GOT3 (cell line): Measurements from ENCODE around the gene FBXL12.
"Not testable (repeated sequence)": the region's sequence is repeated elsewhere in the genome, so short reads cannot be mapped to it uniquely, and the experiment has no call there.

Experiments used
- DNase-seq: peaks from one replicate; lab custom pipeline; 2025; ENCODE audit warnings: mixed read lengths; lab: John Stamatoyannopoulos, UW

FBXL12 gene

DNA sequence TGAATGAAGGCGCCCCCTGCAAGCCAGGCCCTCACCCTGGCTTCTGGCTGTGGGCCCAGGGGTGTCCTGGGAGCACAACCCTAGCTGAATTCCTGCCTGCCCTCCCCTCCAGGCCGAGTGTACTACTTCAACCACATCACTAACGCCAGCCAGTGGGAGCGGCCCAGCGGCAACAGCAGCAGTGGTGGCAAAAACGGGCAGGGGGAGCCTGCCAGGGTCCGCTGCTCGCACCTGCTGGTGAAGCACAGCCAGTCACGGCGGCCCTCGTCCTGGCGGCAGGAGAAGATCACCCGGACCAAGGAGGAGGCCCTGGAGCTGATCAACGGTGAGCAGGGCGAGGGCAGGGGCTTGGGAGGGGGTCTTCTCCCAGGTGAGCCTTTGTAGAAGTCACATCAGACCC, 19.4 kb upstream of the FBXL12 start:
- no peak for DNase-seq

DNA sequence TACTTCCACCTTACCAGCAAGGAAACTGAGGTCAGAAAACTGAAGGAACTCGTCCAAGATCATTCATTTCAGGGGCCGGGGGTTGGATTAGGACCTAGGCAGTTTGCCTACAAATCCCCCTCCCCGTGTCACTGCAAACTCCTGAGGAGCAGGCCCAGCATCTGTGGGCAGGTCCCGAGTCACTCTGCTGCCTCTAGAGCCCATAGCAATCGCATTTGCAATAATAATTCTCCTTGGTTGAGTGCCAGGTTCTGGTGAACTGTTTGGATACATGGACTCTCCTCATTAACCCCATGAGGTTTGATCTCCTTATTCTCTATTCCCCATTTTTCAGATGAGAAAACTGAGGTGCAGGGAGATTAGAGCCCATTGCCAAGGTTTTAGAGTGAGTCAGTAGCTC, 17.1 kb upstream of the FBXL12 start:
- DNase-seq, result no peak

DNA sequence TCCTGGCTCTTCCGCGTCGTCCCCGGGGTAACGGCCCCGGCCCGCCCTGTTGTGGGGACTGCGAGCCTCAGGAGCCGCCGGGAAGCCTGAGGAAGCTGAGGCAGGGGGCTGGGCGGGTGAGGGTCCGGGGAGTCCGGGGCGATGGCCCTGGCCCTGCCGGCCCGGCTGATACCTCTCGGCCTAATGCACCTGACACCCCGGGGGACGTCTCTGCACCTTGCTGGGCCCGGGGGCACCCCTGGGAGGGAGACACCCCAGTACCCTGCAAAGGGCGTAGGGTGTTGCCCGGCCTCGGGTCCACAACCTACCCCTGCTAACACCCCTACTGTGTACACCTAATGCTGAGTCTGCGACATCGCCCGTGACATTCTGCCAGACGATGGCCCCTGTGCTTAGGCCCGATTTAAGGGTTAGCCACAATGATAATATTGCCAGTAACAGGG, 16.6 kb upstream of the FBXL12 start:
- DNase-seq, result no peak

DNA sequence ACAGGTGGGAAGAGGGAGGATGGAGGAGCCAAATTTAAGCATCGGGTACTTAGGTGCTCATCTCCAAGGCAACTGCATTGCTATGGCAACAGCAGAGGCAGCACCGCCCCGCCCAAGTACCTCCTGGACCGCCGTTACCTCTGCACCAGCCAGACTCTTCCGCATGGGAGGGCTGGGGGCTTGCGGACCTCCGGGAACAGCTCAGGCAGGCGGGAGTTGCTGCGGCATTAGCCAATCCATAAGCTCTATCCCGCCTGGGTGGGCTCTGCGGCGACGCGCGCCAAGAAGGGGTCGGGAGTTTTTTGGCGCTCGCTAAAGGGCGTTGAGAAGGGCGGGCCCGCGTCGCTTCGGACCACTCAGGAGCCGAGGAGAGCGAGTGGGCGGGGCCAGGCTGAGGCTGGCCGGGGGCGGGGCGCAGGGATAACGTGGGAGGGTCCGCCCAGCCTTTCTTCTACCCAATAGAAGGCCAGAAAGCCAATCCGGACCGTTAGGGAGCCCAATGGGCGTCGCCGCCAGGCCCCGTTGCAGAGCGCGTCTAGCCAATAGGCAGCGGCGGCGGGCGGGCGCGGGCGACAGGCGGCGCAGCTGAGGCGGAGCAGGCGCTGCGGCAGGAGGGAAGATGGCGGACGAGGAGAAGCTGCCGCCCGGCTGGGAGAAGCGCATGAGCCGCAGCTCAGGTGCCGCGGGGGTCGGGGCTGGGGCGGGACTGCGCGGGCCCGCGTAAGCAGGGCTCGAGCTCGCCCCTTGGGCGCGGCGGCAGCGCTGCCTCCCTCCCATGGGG, 16.0 kb upstream of the FBXL12 start, which contains the start of gene PIN1:
Gene PIN1, plus strand, starts transcription at position 593 of the 781 bp plus-strand sequence. Its CDS starts 27 bp downstream, at position 620.
- peak; percentile 94 for DNase-seq

DNA sequence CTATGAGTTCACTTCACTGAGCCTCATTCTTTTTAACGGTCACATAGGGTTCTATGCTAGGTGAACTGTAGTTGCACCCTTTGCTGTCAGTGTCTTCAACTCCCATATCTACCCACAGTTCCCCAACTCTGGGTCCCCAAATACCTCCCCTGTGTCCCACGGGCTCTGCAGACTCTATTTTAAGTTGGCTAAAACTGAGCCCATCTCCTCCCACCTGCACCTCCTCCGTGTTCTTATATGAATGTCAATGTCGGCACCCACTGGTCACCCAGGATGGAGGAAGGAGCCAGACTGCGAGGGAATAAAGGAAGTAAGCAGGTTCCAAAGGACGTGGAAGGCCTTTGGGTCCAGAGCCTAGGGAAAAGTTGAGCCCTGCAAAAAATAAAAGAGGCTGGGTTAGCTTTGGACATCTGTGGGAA, 15.4 kb upstream of the FBXL12 start:
- no peak for DNase-seq

DNA sequence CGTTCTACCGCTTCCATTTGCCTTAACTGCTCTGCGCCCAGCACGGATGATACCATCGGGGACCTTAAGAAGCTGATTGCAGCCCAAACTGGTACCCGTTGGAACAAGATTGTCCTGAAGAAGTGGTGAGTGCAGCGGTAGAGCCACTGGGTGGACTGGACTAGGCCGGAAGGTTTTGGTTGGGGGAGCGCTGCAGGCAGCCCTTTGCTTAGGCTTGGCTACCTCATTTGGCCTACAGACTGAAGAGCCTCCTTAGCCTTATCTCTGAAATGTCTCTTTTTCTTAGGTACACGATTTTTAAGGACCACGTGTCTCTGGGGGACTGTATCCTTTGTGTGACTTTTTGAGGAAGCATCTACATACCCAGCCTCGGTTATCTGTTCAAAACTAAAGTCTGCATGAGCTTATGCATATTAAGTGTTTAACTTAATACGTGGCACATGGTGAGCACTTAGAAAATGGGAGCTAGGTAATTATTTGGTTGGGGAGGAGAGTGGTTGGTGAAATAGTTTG, 9.7 kb upstream of the FBXL12 start:
- no peak for DNase-seq

DNA sequence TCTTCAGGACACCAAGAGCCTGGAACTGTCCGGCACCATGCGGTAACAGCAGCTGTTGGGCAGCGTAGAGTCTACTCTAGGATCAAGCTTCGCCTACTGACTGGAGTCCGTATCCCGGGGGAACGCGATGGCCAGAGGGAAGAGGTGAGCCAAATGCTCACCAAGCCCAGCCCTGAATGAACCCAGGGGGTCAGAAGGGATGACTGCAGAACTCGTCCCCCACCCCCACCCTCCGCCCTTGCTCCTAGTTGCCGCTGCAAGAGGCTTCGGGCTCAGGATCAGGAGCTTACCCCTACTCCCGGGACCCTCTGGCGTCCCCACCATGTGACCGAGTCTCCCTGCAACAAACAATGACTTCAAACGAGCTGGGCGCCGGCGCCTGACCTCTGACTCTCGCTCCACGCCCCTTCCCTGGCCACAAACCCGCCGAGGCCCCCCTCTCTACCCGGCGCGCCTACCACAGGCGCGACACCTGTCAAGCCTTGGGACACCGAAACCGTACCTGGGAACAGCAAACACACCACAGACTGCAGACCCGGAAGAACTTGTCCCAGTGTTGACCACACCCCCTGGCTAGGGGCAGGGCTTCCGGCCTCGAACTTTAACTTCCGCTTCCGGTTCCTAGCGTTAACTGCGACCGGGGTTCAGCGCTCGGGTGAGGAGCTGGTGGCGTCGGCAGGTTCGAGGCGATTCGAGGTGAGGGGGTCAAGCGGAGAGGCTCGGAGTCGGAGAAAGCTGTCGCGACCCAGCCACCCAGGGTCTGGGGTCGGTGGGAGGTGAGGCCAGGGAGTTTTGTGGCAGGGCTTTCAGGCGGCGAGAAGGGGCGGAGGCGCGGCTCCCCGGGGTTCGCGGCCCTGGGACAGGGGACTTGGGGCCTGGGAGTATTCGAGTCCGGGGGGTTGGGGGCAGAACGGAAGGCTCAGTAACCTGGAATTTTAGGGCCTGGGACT, 8.7 kb upstream of the FBXL12 start, which contains the start of gene UBL5:
Gene UBL5, plus strand, starts transcription at position 630 of the 950 bp plus-strand sequence. CDS start 420 bp downstream, outside the sequence.
- peak; percentile 48 for DNase-seq

DNA sequence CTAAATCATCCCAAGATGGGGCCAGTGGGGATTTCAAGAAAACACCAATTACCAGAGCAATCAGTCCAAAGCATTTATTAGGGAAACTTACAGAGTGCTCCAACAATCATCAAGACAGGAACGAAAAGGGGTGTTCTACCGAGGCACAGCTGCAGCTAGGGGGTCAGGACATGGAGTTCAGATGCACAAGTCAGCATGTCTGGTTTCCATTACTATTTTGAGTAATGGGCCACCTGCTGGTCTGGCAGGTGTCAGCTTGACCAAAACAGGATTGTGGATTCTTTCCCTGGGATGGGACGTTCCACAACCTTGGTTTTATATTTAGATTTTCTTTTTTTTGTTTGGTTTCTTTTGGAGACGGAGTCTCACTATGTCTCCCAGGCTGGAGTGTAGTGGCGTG, 4.9 kb upstream of the FBXL12 start:
- DNase-seq, result no peak

DNA sequence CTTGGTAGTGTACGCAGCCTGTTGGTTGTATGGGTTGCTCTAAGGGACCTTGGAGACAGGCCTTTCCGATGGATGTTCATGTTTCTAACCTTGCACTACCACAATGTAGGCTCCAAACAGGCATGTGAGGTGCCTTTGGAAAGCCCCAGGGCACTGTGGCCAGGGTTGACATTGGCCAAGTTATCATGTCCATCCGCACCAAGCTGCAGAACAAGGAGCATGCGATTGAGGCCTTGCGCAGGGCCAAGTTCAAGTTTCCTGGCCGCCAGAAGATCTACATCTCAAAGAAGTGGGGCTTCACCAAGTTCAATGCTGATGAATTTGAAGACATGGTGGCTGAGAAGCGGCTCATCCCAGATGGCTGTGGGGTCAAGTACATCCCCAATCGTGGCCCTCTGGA, 1.2 kb upstream of the FBXL12 start:
- not testable (repeated sequence) for DNase-seq

DNA sequence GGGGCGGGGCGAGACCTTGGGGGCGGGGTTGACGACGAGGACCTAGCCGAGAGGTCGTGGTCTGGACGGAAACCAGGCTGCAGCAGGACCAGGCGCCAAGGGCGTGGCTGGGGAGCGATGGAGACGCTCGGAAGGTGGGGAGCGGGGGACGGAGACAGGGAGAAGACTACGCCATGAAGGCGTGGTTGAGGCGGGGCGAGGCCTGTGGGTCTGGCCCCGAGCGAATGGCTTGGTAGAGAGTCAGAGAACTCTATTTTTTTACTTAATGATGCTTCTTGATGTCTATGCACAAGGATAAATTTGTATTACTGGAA, 674 bp upstream of the FBXL12 start:
- no peak for DNase-seq

DNA sequence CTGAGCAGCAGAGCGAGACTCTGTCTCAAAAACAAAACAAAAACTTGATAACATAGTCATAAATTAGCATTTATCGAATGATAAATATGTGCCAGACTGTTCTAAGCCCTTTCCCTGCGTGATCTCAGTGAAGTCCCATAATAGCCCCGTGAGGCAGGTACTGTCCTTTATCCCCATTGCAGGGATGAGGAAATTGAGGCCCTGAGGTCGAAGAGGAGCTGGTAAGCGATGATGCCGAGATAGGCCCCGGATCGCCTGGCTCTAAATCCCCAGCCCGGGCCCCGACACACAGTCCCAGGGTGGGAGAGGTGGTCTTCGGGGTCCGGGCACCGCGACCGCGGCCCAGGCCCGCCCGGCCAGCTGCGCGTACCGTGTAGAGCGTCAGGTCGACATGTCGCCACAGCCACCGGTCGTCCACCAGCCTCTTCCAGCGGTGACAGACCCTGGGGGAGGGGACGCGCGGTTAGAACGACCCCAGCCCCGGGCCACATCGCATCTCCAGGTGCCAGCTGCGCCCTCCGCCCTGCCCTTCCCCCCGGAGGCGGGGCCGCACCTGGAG, 625 bp downstream of the FBXL12 start:
- DNase-seq, result no peak

DNA sequence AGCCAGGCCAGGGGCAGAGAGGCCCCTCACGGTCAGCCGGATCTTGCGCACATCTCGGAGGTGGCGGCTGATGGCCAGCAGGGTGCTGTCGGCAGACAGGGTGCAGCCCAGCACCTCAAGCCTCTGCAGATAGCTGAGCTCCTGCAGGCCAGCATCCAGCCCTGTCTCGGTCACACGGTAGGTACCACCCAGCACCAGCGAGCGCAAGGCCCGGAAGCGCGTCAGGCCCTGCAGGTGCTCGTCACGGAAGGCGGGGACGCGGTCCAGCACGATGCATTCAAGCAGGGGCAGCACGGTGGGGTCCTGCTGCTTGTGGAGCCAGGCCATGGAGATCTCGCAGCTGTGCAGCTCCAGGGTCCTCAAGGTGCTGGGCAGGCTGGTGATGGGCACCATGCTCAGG, 7.7 kb downstream of the FBXL12 start:
- DNase-seq, result no peak

DNA sequence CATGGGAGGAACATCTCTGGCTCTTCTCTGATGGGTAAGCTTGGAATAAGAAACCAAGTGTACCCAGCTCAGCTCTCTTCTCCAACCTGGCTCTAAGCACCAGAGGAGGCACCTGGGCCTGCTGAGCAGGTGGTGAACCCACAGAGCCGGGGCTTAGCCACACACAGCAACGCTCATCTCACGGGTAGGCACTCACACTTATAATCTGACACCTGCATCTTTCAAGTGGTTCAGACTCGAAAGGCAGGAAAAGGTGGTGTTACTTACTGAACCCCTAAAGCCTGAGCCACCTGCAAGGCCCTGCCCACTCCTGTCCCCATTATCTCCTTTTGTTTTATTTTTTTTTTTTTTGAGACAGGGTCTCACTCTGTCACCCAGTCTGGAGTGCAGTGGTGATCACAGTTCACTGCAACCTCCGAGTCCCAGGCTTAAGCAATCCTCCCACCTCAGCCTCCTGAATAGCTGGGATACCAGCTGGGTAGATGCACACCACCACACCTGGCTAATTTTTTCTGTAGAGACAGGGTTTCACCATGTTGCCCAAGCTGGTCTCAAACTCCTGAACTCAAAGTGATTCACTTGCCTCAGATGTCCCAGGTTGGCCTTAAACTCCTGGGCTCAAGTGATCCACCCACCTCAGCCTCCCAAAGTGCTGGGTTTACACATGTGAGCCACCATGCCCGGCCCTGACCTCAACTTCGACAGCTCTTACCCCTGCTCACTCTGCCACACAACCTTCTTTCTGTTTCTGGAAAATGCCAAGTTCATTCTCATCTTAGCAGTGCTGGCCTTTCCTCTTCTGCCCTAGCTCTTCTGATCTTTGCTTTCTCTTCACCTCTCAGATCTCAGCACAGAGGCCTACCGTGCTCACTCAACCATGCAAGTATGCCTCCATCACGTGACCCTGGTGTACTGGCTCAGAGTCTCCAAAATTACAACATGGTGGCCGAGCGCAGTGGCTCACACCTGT, 9.7 kb downstream of the FBXL12 start:
- no peak for DNase-seq

DNA sequence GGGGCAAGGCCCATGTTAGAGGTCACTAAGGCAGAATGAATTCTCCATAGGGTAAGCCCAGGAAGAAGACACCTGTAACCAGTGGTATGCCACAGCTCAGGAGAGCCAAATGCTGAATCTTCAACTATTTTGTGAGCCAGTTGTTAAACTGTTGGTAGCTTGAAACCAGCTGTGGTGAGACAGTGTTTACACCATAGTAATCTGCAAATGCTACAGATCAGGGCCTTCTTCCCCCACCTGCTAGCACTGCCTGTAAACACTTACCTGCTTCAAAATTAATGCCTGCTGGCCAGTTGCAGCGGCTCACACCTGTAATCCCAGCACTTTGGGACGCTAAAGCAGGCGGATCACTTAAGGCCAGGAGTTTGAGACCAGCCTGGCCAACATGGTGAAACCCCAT, 12.1 kb downstream of the FBXL12 start:
- DNase-seq, result no peak

DNA sequence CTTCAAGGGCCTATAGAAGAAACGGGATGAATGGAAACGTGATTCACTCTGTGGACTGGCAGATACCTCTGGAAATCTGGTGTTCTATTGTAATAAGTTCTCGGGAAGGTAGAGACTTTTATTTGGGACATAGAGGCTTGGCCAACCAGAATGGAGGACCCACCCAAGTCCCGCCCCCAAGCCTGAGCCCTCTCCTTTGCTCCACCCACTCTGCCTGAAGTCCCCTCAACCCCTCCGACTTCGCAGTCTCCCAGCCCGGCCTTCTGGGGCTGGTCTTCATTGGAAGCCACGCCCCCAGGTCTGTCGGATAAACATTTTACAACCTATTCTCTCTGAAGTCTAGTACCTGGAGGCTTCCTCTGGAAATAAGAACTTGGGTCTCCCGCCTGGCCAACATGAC, 16.9 kb downstream of the FBXL12 start:
- no peak for DNase-seq

DNA sequence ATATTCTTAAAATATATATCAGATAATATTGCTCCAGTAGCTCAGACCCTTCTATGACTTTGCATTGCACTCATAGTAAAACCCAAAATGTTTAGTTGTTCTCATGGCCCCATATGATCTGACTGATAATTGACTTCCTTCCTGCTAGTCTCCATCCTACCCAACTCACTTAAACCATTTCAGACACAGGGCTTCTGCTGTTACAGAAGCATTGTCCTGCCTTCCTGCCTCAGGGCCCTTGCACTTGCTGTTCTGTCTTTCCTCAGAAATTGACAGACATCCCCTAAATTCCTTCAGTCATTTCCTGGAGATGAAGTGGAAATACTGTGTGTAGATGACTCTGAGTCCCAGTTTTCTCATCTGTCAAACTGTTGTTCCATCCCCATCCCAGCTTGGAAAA, 19.7 kb downstream of the FBXL12 start:
- no peak for DNase-seq

DNA sequence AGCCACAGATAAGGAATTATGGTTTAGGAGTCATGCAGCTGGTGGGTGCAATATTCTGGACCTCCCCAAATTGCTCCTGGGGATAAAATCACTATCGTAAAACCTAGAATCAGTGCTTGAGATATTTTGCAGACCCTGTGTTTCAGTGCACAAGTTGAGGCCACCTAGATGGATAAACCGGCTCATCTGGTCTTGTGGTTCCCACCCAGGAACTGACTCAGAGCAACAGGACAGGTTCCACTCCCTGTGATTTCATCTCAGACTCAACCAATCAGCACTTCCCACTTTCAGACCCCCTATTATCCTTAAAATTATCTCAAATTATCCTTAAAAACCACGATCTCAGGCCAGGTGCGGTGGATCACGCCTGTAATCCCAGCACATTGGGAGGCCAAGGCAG, 21.0 kb downstream of the FBXL12 start:
- DNase-seq, result no peak

DNA sequence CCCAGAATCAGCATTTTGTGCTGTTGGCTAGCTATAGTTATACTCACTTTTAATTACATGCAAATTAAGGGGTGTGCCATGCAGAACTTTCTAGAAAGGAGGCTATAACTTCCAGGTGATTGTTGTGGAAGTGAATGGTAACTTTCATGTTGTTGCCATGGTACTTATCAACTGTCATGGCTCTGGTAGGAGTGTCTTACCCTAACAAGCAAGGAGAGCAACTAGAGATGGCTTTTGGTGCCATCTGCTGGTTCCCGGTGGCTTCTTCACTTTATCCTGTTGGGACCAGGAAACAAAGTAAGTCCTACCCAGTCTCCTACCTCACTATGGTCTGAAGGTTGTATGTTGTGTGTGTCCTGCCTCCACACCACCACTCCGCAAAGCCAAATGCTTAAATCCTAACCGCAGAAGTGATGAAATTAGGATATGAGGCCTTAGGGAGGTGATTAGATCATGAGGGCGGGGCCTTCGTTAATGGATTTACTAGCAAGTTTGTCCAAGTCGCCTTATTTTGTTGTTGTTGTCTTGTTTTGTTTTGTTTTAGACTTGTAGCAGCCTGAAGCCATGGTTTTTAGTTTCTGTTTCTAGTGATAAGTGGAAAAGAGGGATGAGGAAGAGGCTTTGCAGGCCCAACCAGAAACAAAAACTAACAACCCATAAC, 22.6 kb downstream of the FBXL12 start:
- no peak for DNase-seq

DNA sequence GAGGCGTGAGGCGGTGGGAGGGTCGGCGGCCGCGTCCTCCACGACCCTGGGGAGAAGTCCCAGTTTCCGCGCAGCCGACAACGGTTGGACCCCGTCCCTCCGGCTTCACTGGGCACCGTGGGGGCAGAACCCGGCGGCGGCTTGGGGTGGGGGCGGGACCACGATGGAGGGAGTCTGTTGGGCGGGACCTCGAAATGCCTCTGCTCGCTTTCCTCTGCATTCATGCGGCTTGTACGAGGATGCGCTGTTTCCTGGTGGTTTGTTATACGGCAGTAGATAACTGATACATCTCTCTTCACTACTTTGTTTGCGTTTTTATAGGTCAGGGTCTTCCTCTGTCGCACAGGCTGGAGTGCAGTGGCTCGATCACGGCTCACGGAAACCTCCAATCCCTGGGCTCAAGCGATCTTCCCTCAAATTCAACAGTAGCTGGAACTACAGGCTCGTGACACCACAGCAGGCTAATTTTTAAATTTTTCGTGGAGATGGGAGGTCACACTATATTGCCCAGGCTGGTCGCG, 25.7 kb downstream of the FBXL12 start:
- no peak for DNase-seq
